Naive B cell (primary cell): ENCODE measurements around the gene MAPK8. TPM values are rescaled to one million over a fixed set of nuclear protein-coding genes. Genes with fewer than 3 reads are reported as not detected.
A peak's percentile ranks its signal among the peaks of the same experiment; 100 is the strongest.

Experiments used
- ATAC-seq, 2 donors: fragments of 150-1000 bp; cut with Tn5 transposase; 2 replicates each; pipeline ENCODE4 v1.10.0; 2021; ENCODE audit warnings: low read depth in 2 of 2, mild to moderate bottlenecking in 2 of 2, moderate library complexity in 2 of 2
- DNase-seq: peaks from one replicate; pipeline ENCODE4 v3.0.0; 2022
- H3K27ac Mint-ChIP-seq, 6 donors: one replicate each; pipeline ENCODE4 v1.8.0; 2020 to 2022; ENCODE audit warnings: mild to moderate bottlenecking in 6 of 6, mixed read lengths in 6 of 6, moderate library complexity in 5 of 6, inconsistent platforms in 2 of 6
- H3K27me3 Mint-ChIP-seq, 3 donors: one replicate each; pipeline ENCODE4 v1.8.0; 2021 to 2022; ENCODE audit warnings: mixed read lengths in 3 of 3, mild to moderate bottlenecking in 1 of 3
- H3K36me3 Mint-ChIP-seq, 2 donors: one replicate each; pipeline ENCODE4 v1.8.0; 2020 to 2022; ENCODE audit warnings: mixed read lengths in 2 of 2, inconsistent platforms in 1 of 2, mild to moderate bottlenecking in 1 of 2
- H3K4me1 Mint-ChIP-seq, 3 donors: one replicate each; pipeline ENCODE4 v1.8.0; 2020 to 2022; ENCODE audit warnings: mixed read lengths in 3 of 3, inconsistent platforms in 1 of 3, mild to moderate bottlenecking in 1 of 3, moderate library complexity in 1 of 3
- H3K4me3 Mint-ChIP-seq, 8 donors: one replicate each; pipeline ENCODE4 v1.8.0; 2020 to 2022; ENCODE audit warnings: mild to moderate bottlenecking in 8 of 8, mixed read lengths in 8 of 8, moderate library complexity in 8 of 8, inconsistent platforms in 2 of 8
- H3K9me3 Mint-ChIP-seq, 7 donors: one replicate each; pipeline ENCODE4 v1.8.0; 2020 to 2022; ENCODE audit warnings: mixed read lengths in 7 of 7, mild to moderate bottlenecking in 5 of 7, inconsistent platforms in 2 of 7, moderate library complexity in 1 of 7
- polyA plus RNA-seq, 6 donors: library from polyadenylated mRNA; unstranded; fragments of 300-500 nt; fragmentation: Illumina TruSeq; gene quantifications; one replicate each; pipeline ENCODE4 v1.2.3, GENCODE V29; 2021; ENCODE audit warnings: low read depth in 6 of 6

MAPK8 gene
- polyA plus RNA-seq, 6 donors from 2014 or later, result 7.0 to 25.8 (median 22.1) TPM

GRCh38 chr10:48423884-48424283 lies 117.4 kb downstream of the MAPK8 start:
- Mint-ChIP-seq H3K27me3 (no peaks in the 10 kb centered on the region), H3K4me3 (no peak overlapping the region), H3K4me1 (no peaks in the 10 kb centered on the region), H3K9me3 (no peaks in the 10 kb centered on the region), H3K36me3 (peaks cover 6 to 8% of the 10 kb centered on the region in 2 donors), H3K27ac (peak overlapping the region in 1 of 6 donors; percentile 78)
- DNase-seq, result no peak
- ATAC-seq, result no peak

GRCh38 chr10:48428896-48429295 lies 122.4 kb downstream of the MAPK8 start:
- peaks cover 8% of the 10 kb centered on the region in 2 donors for H3K36me3 Mint-ChIP-seq

GRCh38 chr10:48429309-48429708 lies 122.8 kb downstream of the MAPK8 start:
- no peak overlapping the region for H3K4me3 Mint-ChIP-seq
- ATAC-seq (no peak), DNase-seq (no peak)
- H3K36me3 Mint-ChIP-seq, result peaks cover 8% of the 10 kb centered on the region in 2 donors
- H3K4me1 Mint-ChIP-seq, result no peaks in the 10 kb centered on the region
- H3K9me3 Mint-ChIP-seq, result no peaks in the 10 kb centered on the region
- H3K27me3 Mint-ChIP-seq, result no peaks in the 10 kb centered on the region
- no peak overlapping the region for H3K27ac Mint-ChIP-seq

More at GRCh38 chr10:48428896-48429295, 122.4 kb downstream of the MAPK8 start:
- DNase-seq (no peak), ATAC-seq (no peak)
- no peaks in the 10 kb centered on the region for H3K27me3 Mint-ChIP-seq
- no peaks in the 10 kb centered on the region for H3K9me3 Mint-ChIP-seq
- H3K4me3 Mint-ChIP-seq, result no peak overlapping the region
- H3K27ac Mint-ChIP-seq, result no peak overlapping the region
- no peaks in the 10 kb centered on the region for H3K4me1 Mint-ChIP-seq

GRCh38 chr10:48430402-48430993 lies 124.0 kb downstream of the MAPK8 start:
- H3K36me3 Mint-ChIP-seq, result peaks cover 8% of the 10 kb centered on the region in 2 donors
- H3K27me3 Mint-ChIP-seq, result no peaks in the 10 kb centered on the region

GRCh38 chr10:48431871-48432270 lies 125.4 kb downstream of the MAPK8 start:
- Mint-ChIP-seq H3K27me3 (no peaks in the 10 kb centered on the region), H3K4me3 (no peak overlapping the region), H3K9me3 (no peaks in the 10 kb centered on the region), H3K4me1 (no peaks in the 10 kb centered on the region), H3K27ac (no peak overlapping the region), H3K36me3 (peaks cover 8% of the 10 kb centered on the region in 2 donors)
- ATAC-seq, result no peak
- DNase-seq, result no peak

More at GRCh38 chr10:48430402-48430993, 124.0 kb downstream of the MAPK8 start:
- H3K9me3 Mint-ChIP-seq, result no peaks in the 10 kb centered on the region
- no peak for DNase-seq
- H3K4me3 Mint-ChIP-seq, result no peak overlapping the region
- no peak for ATAC-seq
- no peaks in the 10 kb centered on the region for H3K4me1 Mint-ChIP-seq
- H3K27ac Mint-ChIP-seq, result no peak overlapping the region

- Mint-ChIP-seq H3K36me3 (peaks cover 0 to 5% of the 10 kb centered on the region in 2 donors), H3K9me3 (no peaks in the 10 kb centered on the region), H3K4me1 (no peaks in the 10 kb centered on the region), H3K27me3 (no peaks in the 10 kb centered on the region), H3K4me3 (no peak overlapping the region), H3K27ac (no peak overlapping the region)
- no peak for DNase-seq
- no peak for ATAC-seq
Measured at GRCh38 chr10:48437546-48437945, 131.1 kb downstream of the MAPK8 start.

GRCh38 chr10:48439031-48439430 lies 132.6 kb downstream of the MAPK8 start:
- DNase-seq, result no peak
- H3K36me3 Mint-ChIP-seq, result no peaks in the 10 kb centered on the region
- H3K27me3 Mint-ChIP-seq, result no peaks in the 10 kb centered on the region
- H3K4me1 Mint-ChIP-seq, result no peaks in the 10 kb centered on the region
- peak overlapping the region in 2 of 6 donors; percentile 23 to 52 for H3K27ac Mint-ChIP-seq
- no peaks in the 10 kb centered on the region for H3K9me3 Mint-ChIP-seq
- no peak overlapping the region for H3K4me3 Mint-ChIP-seq
- ATAC-seq, result no peak

- DNase-seq (no peak), ATAC-seq (no peak)
- Mint-ChIP-seq H3K27ac (no peak overlapping the region), H3K4me3 (no peak overlapping the region), H3K36me3 (no peaks in the 10 kb centered on the region), H3K9me3 (no peaks in the 10 kb centered on the region), H3K4me1 (no peaks in the 10 kb centered on the region), H3K27me3 (no peaks in the 10 kb centered on the region)
Measured at GRCh38 chr10:48439581-48440041, 133.1 kb downstream of the MAPK8 start.

- ATAC-seq (no peak), DNase-seq (no peak)
- Mint-ChIP-seq H3K4me1 (no peaks in the 10 kb centered on the region), H3K27me3 (no peaks in the 10 kb centered on the region), H3K27ac (no peak overlapping the region), H3K9me3 (no peaks in the 10 kb centered on the region), H3K4me3 (no peak overlapping the region), H3K36me3 (no peaks in the 10 kb centered on the region)
Measured at GRCh38 chr10:48440771-48441170, 134.3 kb downstream of the MAPK8 start.

GRCh38 chr10:48442090-48442808 lies 135.8 kb downstream of the MAPK8 start:
- no peak for ATAC-seq
- no peak for DNase-seq
- no peak overlapping the region for H3K4me3 Mint-ChIP-seq
- H3K27me3 Mint-ChIP-seq, result peaks cover 0 to 13% (median 0%) of the 10 kb centered on the region in 3 donors
- H3K9me3 Mint-ChIP-seq, result no peaks in the 10 kb centered on the region
- no peak overlapping the region for H3K27ac Mint-ChIP-seq
- H3K36me3 Mint-ChIP-seq, result no peaks in the 10 kb centered on the region
- H3K4me1 Mint-ChIP-seq, result no peaks in the 10 kb centered on the region

- peaks cover 0 to 18% (median 0%) of the 10 kb centered on the region in 3 donors for H3K27me3 Mint-ChIP-seq
- DNase-seq, result no peak
- peaks cover 0 to 4% (median 0%) of the 10 kb centered on the region in 3 donors for H3K4me1 Mint-ChIP-seq
- H3K36me3 Mint-ChIP-seq, result no peaks in the 10 kb centered on the region
- no peak for ATAC-seq
- H3K4me3 Mint-ChIP-seq, result no peak overlapping the region
- no peaks in the 10 kb centered on the region for H3K9me3 Mint-ChIP-seq
- H3K27ac Mint-ChIP-seq, result no peak overlapping the region
Measured at GRCh38 chr10:48442809-48443177, 136.3 kb downstream of the MAPK8 start.

- no peaks in the 10 kb centered on the region for H3K9me3 Mint-ChIP-seq
- H3K27me3 Mint-ChIP-seq, result peaks cover 0 to 20% (median 0%) of the 10 kb centered on the region in 3 donors
- ATAC-seq (no peak), DNase-seq (no peak)
- no peak overlapping the region for H3K27ac Mint-ChIP-seq
- no peak overlapping the region for H3K4me3 Mint-ChIP-seq
- peaks cover 0 to 6% (median 0%) of the 10 kb centered on the region in 3 donors for H3K4me1 Mint-ChIP-seq
- H3K36me3 Mint-ChIP-seq, result no peaks in the 10 kb centered on the region
Measured at GRCh38 chr10:48444266-48444665, 137.8 kb downstream of the MAPK8 start.

GRCh38 chr10:48444861-48445841 lies 138.7 kb downstream of the MAPK8 start:
- no peaks in the 10 kb centered on the region for H3K9me3 Mint-ChIP-seq
- peaks cover 0 to 6% (median 0%) of the 10 kb centered on the region in 3 donors for H3K4me1 Mint-ChIP-seq
- peaks cover 0 to 20% (median 0%) of the 10 kb centered on the region in 3 donors for H3K27me3 Mint-ChIP-seq
- H3K4me3 Mint-ChIP-seq, result no peak overlapping the region
- H3K36me3 Mint-ChIP-seq, result no peaks in the 10 kb centered on the region
- ATAC-seq (no peak), DNase-seq (no peak)
- H3K27ac Mint-ChIP-seq, result peak overlapping the region in 1 of 6 donors; percentile 47
